IMR-90 (cell line): ENCODE data around the gene ZFP92. TPM values are rescaled to one million over a fixed set of nuclear protein-coding genes. Genes with fewer than 3 reads are reported as not detected.

Experiments used
- ATAC-seq: fragments of 200-7000 bp; cut with Tn5 transposase; 2 replicates; pipeline ENCODE4 v1.9.1; 2020; ENCODE audit warnings: low read depth, mild to moderate bottlenecking, moderate library complexity
- BruUV-seq: library from RNA; stranded (reverse); fragments of 400-500 nt; replicated peaks from 2 replicates; lab custom pipeline; 2021; lab: Mats Ljungman, UMichigan
- CTCF ChIA-PET: fragments of 300-600 bp; formaldehyde crosslinking; extraction: SDS; loops from one replicate; lab custom pipeline; 2021; ENCODE audit warnings: antibody characterized with exemption; lab: Yijun Ruan, JAX
- POLR2A ChIA-PET: fragments of 300-600 bp; sonication (Branson Sonifier 250); formaldehyde crosslinking; loops from one replicate; lab custom pipeline; 2022; ENCODE audit warnings: antibody characterized with exemption; ENCODE audit not compliant: unreplicated experiment; lab: Charles Lee
- DNase-seq: peaks from one replicate; pipeline ENCODE4 v3.0.0; 2013
- H2AFZ ChIP-seq: replicated peaks from 2 replicates; pipeline ENCODE3; 2013; ENCODE audit warnings: low read length, mild to moderate bottlenecking; ENCODE audit not compliant: poor library complexity
- H2AK5ac ChIP-seq: 2 replicates; pipeline ENCODE4 v1.6.1; 2013; ENCODE audit warnings: low read depth, low read length, inconsistent platforms
- H2AK9ac ChIP-seq: replicated peaks from 2 replicates; pipeline ENCODE3; 2013; ENCODE audit warnings: mild to moderate bottlenecking, low read depth, low read length, moderate library complexity; ENCODE audit not compliant: poor library complexity
- H2BK120ac ChIP-seq: 2 replicates; pipeline ENCODE4 v1.6.1; 2013; ENCODE audit warnings: low read depth, low read length, inconsistent platforms
- H2BK15ac ChIP-seq: 3 replicates; pipeline ENCODE4 v1.6.1; 2013; ENCODE audit warnings: low read depth, low read length, inconsistent platforms
- H2BK20ac ChIP-seq: 2 replicates; pipeline ENCODE4 v1.6.1; 2013; ENCODE audit warnings: low read depth, mild to moderate bottlenecking, inconsistent platforms, low read length, moderate library complexity
- H2BK5ac ChIP-seq: 2 replicates; pipeline ENCODE4 v1.6.1; 2013; ENCODE audit warnings: mild to moderate bottlenecking, low read depth, low read length, inconsistent platforms; ENCODE audit not compliant: poor library complexity, severe bottlenecking
- H3K14ac ChIP-seq: replicated peaks from 2 replicates; pipeline ENCODE4 v1.6.1; 2013; ENCODE audit warnings: low read depth, low read length, inconsistent platforms
- H3K18ac ChIP-seq: 2 replicates; pipeline ENCODE4 v1.6.1; 2013; ENCODE audit warnings: low read depth, low read length, control low read depth
- H3K23ac ChIP-seq: 2 replicates; pipeline ENCODE4 v1.6.1; 2013; ENCODE audit warnings: low read depth, low read length, inconsistent platforms
- H3K27ac ChIP-seq: 2 replicates; pipeline ENCODE4 v1.5.1; 2013; ENCODE audit warnings: mild to moderate bottlenecking, control low read depth, low read length; ENCODE audit not compliant: insufficient read depth
- H3K27me3 ChIP-seq: 2 replicates; pipeline ENCODE4 v1.6.1; 2013; ENCODE audit warnings: low read length; ENCODE audit not compliant: control insufficient read depth, insufficient read depth
- H3K36me3 ChIP-seq: 2 replicates; pipeline ENCODE4 v1.6.1; 2013; ENCODE audit warnings: low read length, mixed read lengths; ENCODE audit not compliant: control insufficient read depth, insufficient read depth
- H3K4ac ChIP-seq: 2 replicates; pipeline ENCODE4 v1.6.1; 2013; ENCODE audit warnings: low read depth, low read length, inconsistent platforms
- H3K4me1 ChIP-seq: 2 replicates; pipeline ENCODE4 v1.6.1; 2013; ENCODE audit warnings: low read length, mixed read lengths; ENCODE audit not compliant: control insufficient read depth, insufficient read depth
- H3K4me2 ChIP-seq: 2 replicates; pipeline ENCODE4 v1.6.1; 2013; ENCODE audit warnings: low read depth, mild to moderate bottlenecking, control low read depth, low read length, moderate library complexity
- H3K4me3 ChIP-seq: 2 replicates; pipeline ENCODE4 v1.5.1; 2013; ENCODE audit warnings: low read depth, mild to moderate bottlenecking, control low read depth, low read length, moderate library complexity; ENCODE audit not compliant: insufficient read depth
- H3K56ac ChIP-seq: 2 replicates; pipeline ENCODE4 v1.6.1; 2013; ENCODE audit warnings: low read length, inconsistent platforms; ENCODE audit not compliant: insufficient read depth; ENCODE audit errors: extremely low read depth
- H3K79me1 ChIP-seq, 2 experiments: 2 replicates each; pipeline ENCODE4 v1.6.1; 2013; ENCODE audit warnings: low read length in 2 of 2, inconsistent platforms in 1 of 2, low read depth in 1 of 2
- H3K9ac ChIP-seq: 2 replicates; pipeline ENCODE4 v1.6.1; 2013; ENCODE audit warnings: low read depth, low read length, control low read depth
- H3K9me1 ChIP-seq: 2 replicates; pipeline ENCODE4 v1.6.1; 2013; ENCODE audit warnings: low read length, inconsistent platforms; ENCODE audit not compliant: insufficient read depth
- H3K9me3 ChIP-seq: 2 replicates; pipeline ENCODE4 v1.6.1; 2013; ENCODE audit warnings: low read length; ENCODE audit not compliant: control insufficient read depth, insufficient read depth
- H4K20me1 ChIP-seq: 2 replicates; pipeline ENCODE4 v1.6.1; 2013; ENCODE audit warnings: low read length, inconsistent platforms; ENCODE audit not compliant: insufficient read depth
- H4K5ac ChIP-seq: 2 replicates; pipeline ENCODE4 v1.6.1; 2013; ENCODE audit warnings: mild to moderate bottlenecking, low read depth, low read length, control low read depth
- H4K8ac ChIP-seq, 2 experiments: 2 replicates each; pipeline ENCODE4 v1.6.1; 2013; ENCODE audit warnings: low read depth in 2 of 2, low read length in 2 of 2, control low read depth in 1 of 2, inconsistent platforms in 1 of 2
- H4K91ac ChIP-seq: 2 replicates; pipeline ENCODE4 v1.6.1; 2013; ENCODE audit warnings: low read depth, low read length, inconsistent platforms; ENCODE audit not compliant: insufficient read depth
- ELK1 ChIP-seq: fragments of 150-350 bp; IDR thresholded peaks from 2 replicates; pipeline ENCODE4 v1.6.1; 2016; ENCODE audit warnings: low read depth, mild to moderate bottlenecking, low read length, moderate library complexity, borderline replicate concordance
- RCOR1 ChIP-seq: IDR thresholded peaks from 2 replicates; pipeline ENCODE4 v1.6.1; 2012; ENCODE audit warnings: mild to moderate bottlenecking, low read length, improper control_type of control experiment; ENCODE audit not compliant: insufficient replicate concordance
- WGBS, 2 experiments: methylation state at CpG; one replicate each; pipeline versions ENCODE4 v1.1.5 to v1.1.7; 2013; ENCODE audit warnings: missing lambda C conversion rate in 2 of 2; ENCODE audit not compliant: insufficient read length in 1 of 2; ENCODE audit errors: extremely low coverage in 2 of 2; 5-methylcytosine and 5-hydroxymethylcytosine counted together
- dilution Hi-C: fragments of 300-500 bp; cut with HindIII; formaldehyde crosslinking; loops from one replicate; pipeline ENCODE4 v1.14.3; 2018; ENCODE audit warnings: low sequenced_read_pairs; ENCODE audit not compliant: unreplicated experiment
- in situ Hi-C: fragments of 300-500 bp; cut with MboI; formaldehyde crosslinking; loops from 3 replicates; pipeline ENCODE4 v1.14.3; 2019; ENCODE audit warnings: low sequenced_read_pairs, inconsistent platforms, mixed read lengths
- intact Hi-C: fragments of 100-400 bp; cut with micrococcal nuclease; formaldehyde crosslinking; loops from 2 replicates; pipeline ENCODE4 v1.10.0; 2022
- polyA plus RNA-seq, 3 experiments: library from polyadenylated mRNA; depleted of rRNA; stranded (reverse); fragments of >200 nt; gene quantifications; 2 replicates each; pipeline ENCODE4 v1.2.3, GENCODE V29; 2012; ENCODE audit warnings: low replicate concordance in 1 of 3
- total RNA-seq: library from RNA; depleted of rRNA; stranded (reverse); fragments of >200 nt; gene quantifications from 2 replicates; pipeline ENCODE4 v1.2.3, GENCODE V29; 2012

Gene ZFP92
- total and polyA plus RNA-seq, 2 of the 4 experiments (the other 2 are of a cell fraction) = under 0.01 to 0.03 TPM

- no peak overlapping the region for H4K91ac ChIP-seq
- H3K56ac ChIP-seq = no peak overlapping the region
- no peak overlapping the region for H2AFZ ChIP-seq
- H3K4me1 ChIP-seq = no peaks in the 10 kb centered on the region
- H2BK120ac ChIP-seq = no peak overlapping the region
- no peak overlapping the region for H2BK15ac ChIP-seq
- no peak overlapping the region for H2BK5ac ChIP-seq
- intact Hi-C loops = no loop called here
- no peak overlapping the region for H3K23ac ChIP-seq
- no peak overlapping the region for H3K4ac ChIP-seq
- no peaks in the 10 kb centered on the region for H3K9me1 ChIP-seq
- H3K14ac ChIP-seq = no peak overlapping the region
- H3K9ac ChIP-seq = no peak overlapping the region
- no peak overlapping the region for H3K4me2 ChIP-seq
- no TSS peak for BruUV-seq
- no peak overlapping the region for H4K8ac ChIP-seq
- no peaks in the 10 kb centered on the region; the same call in 1 of the 2 replicates for H4K20me1 ChIP-seq
- H3K27ac ChIP-seq = no peak overlapping the region
- no peaks in the 10 kb centered on the region for H3K79me1 ChIP-seq
- DNase-seq (no peak), ATAC-seq (no peak)
- H3K27me3 ChIP-seq = peaks cover 3% of the 10 kb centered on the region
- H3K18ac ChIP-seq = no peak overlapping the region
- in situ Hi-C loops = no loop called here
- ChIA-PET CTCF (no interaction called here), POLR2A (no interaction called here)
- no peak overlapping the region for H2BK20ac ChIP-seq
- no peak overlapping the region for H3K4me3 ChIP-seq
- H2AK5ac ChIP-seq = no peak overlapping the region
- WGBS, 2 experiments = 87% methylated on average over 27 of the region's 37 CpGs; no CpG with 5 or more reads in 1 of the 2 experiments
- H3K9me3 ChIP-seq = peaks cover 5% of the 10 kb centered on the region
- H4K5ac ChIP-seq = no peak overlapping the region
- dilution Hi-C loops = no loop called here
- no peak overlapping the region for H2AK9ac ChIP-seq
- no peaks in the 10 kb centered on the region for H3K36me3 ChIP-seq
- TF ChIP-seq ELK1 (no peak), RCOR1 (no peak)
These were observed 33.2 kb downstream of the ZFP92 start for GRCh38 chrX:153444333-153445011.
